NT2/D1 (cell line): Measurements from ENCODE around the gene XCR1.
"Not testable (repeated sequence)": the region's sequence is repeated elsewhere in the genome, so short reads cannot be mapped to it uniquely, and the experiment has no call there.

Experiments used
- DNase-seq: peaks from one replicate; pipeline ENCODE4 v3.0.0-alpha.2; 2011; ENCODE audit warnings: low read depth, low spot score
- H3K27me3 ChIP-seq: 2 replicates; pipeline ENCODE4 v1.6.0; 2011; ENCODE audit warnings: mild to moderate bottlenecking; ENCODE audit not compliant: insufficient read length, insufficient read depth
- H3K36me3 ChIP-seq: 2 replicates; pipeline ENCODE4 v1.6.1; 2011; ENCODE audit warnings: mild to moderate bottlenecking, low read length, mixed read lengths; ENCODE audit not compliant: insufficient read depth, insufficient read length
- H3K4me1 ChIP-seq: 2 replicates; pipeline ENCODE4 v1.5.1; 2011; ENCODE audit not compliant: insufficient read depth, insufficient read length
- H3K4me3 ChIP-seq: 2 replicates; pipeline ENCODE4 v1.5.1; 2011; ENCODE audit warnings: low read depth; ENCODE audit not compliant: insufficient read length
- H3K9ac ChIP-seq: 2 replicates; pipeline ENCODE4 v1.6.0; 2011; ENCODE audit warnings: low read depth; ENCODE audit not compliant: insufficient read length
- H3K9me3 ChIP-seq: 2 replicates; pipeline ENCODE4 v1.5.1; 2011; ENCODE audit warnings: mild to moderate bottlenecking, low read length; ENCODE audit not compliant: insufficient read depth
- SUZ12 ChIP-seq: IDR thresholded peaks from 2 replicates; pipeline ENCODE4 v1.6.1; 2011; ENCODE audit not compliant: insufficient read length, insufficient read depth; ENCODE audit errors: extremely low read depth
- YY1 ChIP-seq: IDR thresholded peaks from 2 replicates; pipeline ENCODE4 v1.6.1; 2011; ENCODE audit not compliant: insufficient read length, insufficient read depth
- ZNF274 ChIP-seq: IDR thresholded peaks from 2 replicates; pipeline ENCODE4 v1.6.1; 2011; ENCODE audit warnings: mild to moderate bottlenecking, low read depth, low read length

XCR1 gene

GRCh38 chr3:46017720-46018119 lies 9.6 kb downstream of the XCR1 start:
- Histone ChIP-seq H3K36me3 (no peaks in the 10 kb centered on the region), H3K4me3 (no peak overlapping the region), H3K4me1 (no peaks in the 10 kb centered on the region), H3K9me3 (no peaks in the 10 kb centered on the region; the same call in 1 of the 2 replicates), H3K9ac (no peak overlapping the region), H3K27me3 (no peaks in the 10 kb centered on the region)
- TF ChIP-seq SUZ12 (no peak), ZNF274 (no peak), YY1 (no peak)
- no peak for DNase-seq

GRCh38 chr3:46013316-46014094 lies 13.8 kb downstream of the XCR1 start:
- Histone ChIP-seq H3K4me3 (no peak overlapping the region), H3K4me1 (no peaks in the 10 kb centered on the region), H3K36me3 (no peaks in the 10 kb centered on the region), H3K9ac (no peak overlapping the region), H3K27me3 (no peaks in the 10 kb centered on the region), H3K9me3 (no peaks in the 10 kb centered on the region)
- TF ChIP-seq SUZ12 (no peak), ZNF274 (no peak), YY1 (no peak)
- no peak for DNase-seq

GRCh38 chr3:46012246-46012645 lies 15.0 kb downstream of the XCR1 start:
- Histone ChIP-seq H3K27me3 (no peaks in the 10 kb centered on the region), H3K36me3 (no peaks in the 10 kb centered on the region), H3K9me3 (no peaks in the 10 kb centered on the region), H3K4me3 (no peak overlapping the region), H3K4me1 (no peaks in the 10 kb centered on the region), H3K9ac (no peak overlapping the region)
- no peak for TF ChIP-seq SUZ12
- DNase-seq = no peak

- Histone ChIP-seq H3K9ac (no peak overlapping the region), H3K4me3 (no peak overlapping the region), H3K27me3 (no peaks in the 10 kb centered on the region), H3K36me3 (no peaks in the 10 kb centered on the region), H3K9me3 (no peaks in the 10 kb centered on the region), H3K4me1 (no peaks in the 10 kb centered on the region)
- no peak for DNase-seq
- no peak for TF ChIP-seq SUZ12
- no peak for TF ChIP-seq ZNF274
- no peak for TF ChIP-seq YY1
These were observed 16.7 kb downstream of the XCR1 start for GRCh38 chr3:46010519-46011113.

DNA sequence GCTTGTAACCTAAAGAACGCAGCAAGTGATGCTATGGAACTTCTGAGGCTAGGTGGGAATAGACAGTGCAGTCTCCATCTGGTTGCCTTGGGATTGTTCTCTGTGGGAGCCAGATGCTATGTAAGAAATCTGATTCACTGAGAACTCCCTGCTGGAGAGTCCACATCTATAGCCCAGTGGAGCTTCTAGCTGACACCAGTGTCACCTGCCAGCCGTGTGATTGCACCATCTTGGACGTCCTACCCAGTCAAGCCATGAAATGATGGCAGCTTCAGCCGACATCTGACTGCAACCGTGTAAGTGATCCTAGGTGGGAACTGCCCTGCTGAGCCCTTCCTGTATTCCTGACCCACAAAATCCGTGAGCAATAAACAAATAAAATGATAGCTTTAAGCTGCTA lies 19.2 kb downstream of the XCR1 start:
- H3K27me3 ChIP-seq = no peaks in the 10 kb centered on the region
- DNase-seq = no peak
- H3K36me3 ChIP-seq = no peaks in the 10 kb centered on the region
- H3K4me3 ChIP-seq = no peak overlapping the region
- no peaks in the 10 kb centered on the region for H3K9me3 ChIP-seq
- H3K9ac ChIP-seq = no peak overlapping the region
- no peak for TF ChIP-seq ZNF274
- no peak for TF ChIP-seq YY1
- TF ChIP-seq SUZ12 = no peak
- no peaks in the 10 kb centered on the region for H3K4me1 ChIP-seq

- no peaks in the 10 kb centered on the region for H3K9me3 ChIP-seq
- no peaks in the 10 kb centered on the region for H3K36me3 ChIP-seq
- no peak overlapping the region for H3K9ac ChIP-seq
- TF ChIP-seq YY1 (no peak), SUZ12 (no peak), ZNF274 (no peak)
- no peak for DNase-seq
- H3K4me1 ChIP-seq = no peaks in the 10 kb centered on the region
- no peak overlapping the region for H3K4me3 ChIP-seq
- no peaks in the 10 kb centered on the region for H3K27me3 ChIP-seq
These were observed 20.0 kb downstream of the XCR1 start for GRCh38 chr3:46007280-46007679.

- H3K9me3 ChIP-seq = no peaks in the 10 kb centered on the region
- H3K36me3 ChIP-seq = no peaks in the 10 kb centered on the region
- H3K4me3 ChIP-seq = no peak overlapping the region
- no peak for DNase-seq
- H3K4me1 ChIP-seq = no peaks in the 10 kb centered on the region
- H3K27me3 ChIP-seq = no peaks in the 10 kb centered on the region
- H3K9ac ChIP-seq = no peak overlapping the region
- TF ChIP-seq SUZ12 = no peak
- TF ChIP-seq ZNF274 = no peak
- no peak for TF ChIP-seq YY1
These were observed 20.8 kb downstream of the XCR1 start for GRCh38 chr3:46006238-46007032.

- not testable (repeated sequence) for H3K9me3 ChIP-seq, DNase-seq, H3K27me3 ChIP-seq, H3K4me3 ChIP-seq, H3K4me1 ChIP-seq, H3K36me3 ChIP-seq, H3K9ac ChIP-seq
These were observed 23.6 kb downstream of the XCR1 start for GRCh38 chr3:46003706-46004105.
